Measurements from ENCODE around the gene RRM2.

Gene RRM2

DNA sequence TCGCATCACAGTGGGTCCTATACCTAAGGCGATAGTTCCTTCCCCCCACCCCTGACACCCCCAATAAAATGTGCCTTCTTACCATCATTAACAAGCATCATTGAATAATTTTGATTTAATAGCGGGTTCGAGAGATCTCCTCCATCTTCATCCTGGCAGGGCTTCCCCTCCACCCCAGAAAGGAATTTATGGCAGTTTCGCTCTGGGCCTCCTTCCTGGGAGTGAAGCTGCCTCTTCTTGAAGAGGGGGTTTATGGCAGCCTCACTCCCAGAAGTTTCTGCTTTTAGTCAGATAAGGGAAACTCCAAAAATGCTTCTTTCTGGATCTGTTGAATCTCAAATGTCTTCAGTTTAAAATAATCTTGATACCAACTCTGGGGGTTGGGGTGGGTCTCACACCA is 45.7 kb downstream of the RRM2 start:
- TF ChIP-seq, protein P1, sequence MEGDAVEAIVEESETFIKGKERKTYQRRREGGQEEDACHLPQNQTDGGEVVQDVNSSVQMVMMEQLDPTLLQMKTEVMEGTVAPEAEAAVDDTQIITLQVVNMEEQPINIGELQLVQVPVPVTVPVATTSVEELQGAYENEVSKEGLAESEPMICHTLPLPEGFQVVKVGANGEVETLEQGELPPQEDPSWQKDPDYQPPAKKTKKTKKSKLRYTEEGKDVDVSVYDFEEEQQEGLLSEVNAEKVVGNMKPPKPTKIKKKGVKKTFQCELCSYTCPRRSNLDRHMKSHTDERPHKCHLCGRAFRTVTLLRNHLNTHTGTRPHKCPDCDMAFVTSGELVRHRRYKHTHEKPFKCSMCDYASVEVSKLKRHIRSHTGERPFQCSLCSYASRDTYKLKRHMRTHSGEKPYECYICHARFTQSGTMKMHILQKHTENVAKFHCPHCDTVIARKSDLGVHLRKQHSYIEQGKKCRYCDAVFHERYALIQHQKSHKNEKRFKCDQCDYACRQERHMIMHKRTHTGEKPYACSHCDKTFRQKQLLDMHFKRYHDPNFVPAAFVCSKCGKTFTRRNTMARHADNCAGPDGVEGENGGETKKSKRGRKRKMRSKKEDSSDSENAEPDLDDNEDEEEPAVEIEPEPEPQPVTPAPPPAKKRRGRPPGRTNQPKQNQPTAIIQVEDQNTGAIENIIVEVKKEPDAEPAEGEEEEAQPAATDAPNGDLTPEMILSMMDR (IDR thresholded peaks at IDR 0.05) = no peak
- Histone ChIP-seq H3K4me2 (ENCODE audit: low read length) (no peak overlapping the region), H3K27me3 (ENCODE audit: control insufficient read depth, insufficient read depth, low read length) (no peaks in the 10 kb centered on the region), H2AFZ (no peak overlapping the region), H3K4me1 (no peaks in the 10 kb centered on the region), H3K9ac (no peak overlapping the region), H3K9me3 (ENCODE audit: control insufficient read depth, low read length) (no peaks in the 10 kb centered on the region), H3K79me2 (no peaks in the 10 kb centered on the region), H3K36me3 (ENCODE audit: control insufficient read depth, insufficient read depth, low read length) (no peaks in the 10 kb centered on the region), H3K4me3 (ENCODE audit: low read depth, low read length) (no peak overlapping the region), H3K27ac (no peak overlapping the region)

DNA sequence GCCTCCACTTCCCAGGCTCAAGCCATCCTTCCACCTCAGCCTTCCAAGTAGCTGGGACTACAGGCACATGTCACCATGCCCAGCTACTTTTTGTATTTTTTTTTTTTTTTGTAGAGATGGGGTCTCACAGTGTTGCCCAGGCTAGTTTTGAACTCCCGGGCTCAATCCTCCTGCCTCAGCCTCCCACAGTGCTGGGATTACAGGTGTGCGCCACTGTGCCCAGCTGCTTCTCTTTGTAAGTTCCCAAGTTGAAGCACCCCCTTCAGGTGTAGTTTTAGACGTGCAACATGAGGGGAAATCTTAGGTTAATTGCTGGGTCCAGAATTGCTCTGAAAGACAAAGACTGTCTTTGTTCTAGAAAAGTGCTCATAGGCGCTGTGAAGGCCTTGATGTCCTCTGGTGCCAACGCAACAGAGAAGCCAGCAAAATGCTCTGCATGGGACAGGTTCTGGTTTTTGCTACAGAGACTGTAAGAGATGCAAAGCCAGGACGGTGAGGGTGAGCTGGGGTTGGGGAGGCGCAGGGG is 46.6 kb downstream of the RRM2 start:
- H3K4me1 ChIP-seq = no peaks in the 10 kb centered on the region
- no peak overlapping the region for H3K4me3 ChIP-seq (ENCODE audit: low read depth, low read length)
- H3K27me3 ChIP-seq (ENCODE audit: control insufficient read depth, insufficient read depth, low read length) = no peaks in the 10 kb centered on the region
- TF ChIP-seq, protein P1 (IDR thresholded peaks at IDR 0.05) = no peak
- H3K9ac ChIP-seq = no peak overlapping the region
- H3K79me2 ChIP-seq = no peaks in the 10 kb centered on the region
- H3K9me3 ChIP-seq (ENCODE audit: control insufficient read depth, low read length) = no peaks in the 10 kb centered on the region
- no peak overlapping the region for H3K27ac ChIP-seq
- H3K36me3 ChIP-seq (ENCODE audit: control insufficient read depth, insufficient read depth, low read length) = no peaks in the 10 kb centered on the region
- H3K4me2 ChIP-seq (ENCODE audit: low read length) = no peak overlapping the region
- H2AFZ ChIP-seq = no peak overlapping the region

DNA sequence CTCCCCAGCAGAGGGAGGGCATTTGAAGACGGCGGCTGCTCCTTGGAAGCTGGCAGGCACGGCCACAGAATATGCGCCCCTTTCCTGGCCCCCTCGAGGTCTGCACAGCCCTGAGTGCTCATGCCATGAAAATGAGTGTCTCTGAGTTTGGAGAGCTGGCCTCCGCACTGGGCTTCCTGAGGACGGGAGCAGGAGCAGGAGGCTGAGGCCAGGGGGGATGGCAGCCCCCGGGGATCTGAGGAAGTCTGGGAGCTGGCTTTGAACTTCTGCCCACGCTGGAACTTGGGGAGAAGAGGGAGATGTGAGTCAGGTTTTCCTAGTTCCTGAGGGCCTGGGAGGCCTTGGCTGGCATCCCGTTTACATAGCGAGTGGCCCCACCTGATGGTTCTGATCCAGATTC is 47.0 kb downstream of the RRM2 start:
- Histone ChIP-seq H3K27me3 (ENCODE audit: control insufficient read depth, insufficient read depth, low read length) (no peaks in the 10 kb centered on the region), H3K4me3 (ENCODE audit: low read depth, low read length) (no peak overlapping the region), H3K4me1 (no peaks in the 10 kb centered on the region), H3K36me3 (ENCODE audit: control insufficient read depth, insufficient read depth, low read length) (no peaks in the 10 kb centered on the region), H3K9ac (no peak overlapping the region), H2AFZ (no peak overlapping the region), H3K79me2 (no peaks in the 10 kb centered on the region), H3K9me3 (ENCODE audit: control insufficient read depth, low read length) (no peaks in the 10 kb centered on the region), H3K27ac (no peak overlapping the region), H3K4me2 (ENCODE audit: low read length) (no peak overlapping the region)
- TF ChIP-seq, protein P1 (IDR thresholded peaks at IDR 0.05) = no peak

DNA sequence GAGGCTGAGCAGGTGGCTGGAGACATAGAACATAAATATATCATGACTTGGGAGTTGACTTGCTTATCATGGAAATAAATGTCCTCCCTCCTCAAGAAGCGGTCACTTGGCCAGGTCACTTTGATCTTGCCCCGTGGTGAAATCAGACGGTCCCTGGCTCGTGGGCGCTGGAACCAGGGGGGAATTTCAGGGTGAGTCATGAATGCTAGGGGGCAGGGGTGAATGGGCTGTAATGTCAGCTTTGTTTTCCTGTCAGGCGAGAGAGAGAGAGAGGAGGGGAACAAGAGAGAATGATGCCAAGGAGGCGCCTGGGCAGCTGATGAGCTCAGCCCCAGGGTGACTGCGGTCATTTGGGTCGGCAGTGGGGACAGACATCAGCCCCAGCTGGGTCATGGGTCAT is 47.7 kb downstream of the RRM2 start:
- no peaks in the 10 kb centered on the region for H3K79me2 ChIP-seq
- H3K4me1 ChIP-seq = no peaks in the 10 kb centered on the region
- H3K4me3 ChIP-seq (ENCODE audit: low read depth, low read length) = no peak overlapping the region
- TF ChIP-seq, protein P1 (IDR thresholded peaks at IDR 0.05) = no peak
- no peaks in the 10 kb centered on the region for H3K9me3 ChIP-seq (ENCODE audit: control insufficient read depth, low read length)
- H3K9ac ChIP-seq = no peak overlapping the region
- H3K27ac ChIP-seq = no peak overlapping the region
- H3K36me3 ChIP-seq (ENCODE audit: control insufficient read depth, insufficient read depth, low read length) = no peaks in the 10 kb centered on the region
- no peaks in the 10 kb centered on the region for H3K27me3 ChIP-seq (ENCODE audit: control insufficient read depth, insufficient read depth, low read length)
- H3K4me2 ChIP-seq (ENCODE audit: low read length) = no peak overlapping the region
- no peak overlapping the region for H2AFZ ChIP-seq

DNA sequence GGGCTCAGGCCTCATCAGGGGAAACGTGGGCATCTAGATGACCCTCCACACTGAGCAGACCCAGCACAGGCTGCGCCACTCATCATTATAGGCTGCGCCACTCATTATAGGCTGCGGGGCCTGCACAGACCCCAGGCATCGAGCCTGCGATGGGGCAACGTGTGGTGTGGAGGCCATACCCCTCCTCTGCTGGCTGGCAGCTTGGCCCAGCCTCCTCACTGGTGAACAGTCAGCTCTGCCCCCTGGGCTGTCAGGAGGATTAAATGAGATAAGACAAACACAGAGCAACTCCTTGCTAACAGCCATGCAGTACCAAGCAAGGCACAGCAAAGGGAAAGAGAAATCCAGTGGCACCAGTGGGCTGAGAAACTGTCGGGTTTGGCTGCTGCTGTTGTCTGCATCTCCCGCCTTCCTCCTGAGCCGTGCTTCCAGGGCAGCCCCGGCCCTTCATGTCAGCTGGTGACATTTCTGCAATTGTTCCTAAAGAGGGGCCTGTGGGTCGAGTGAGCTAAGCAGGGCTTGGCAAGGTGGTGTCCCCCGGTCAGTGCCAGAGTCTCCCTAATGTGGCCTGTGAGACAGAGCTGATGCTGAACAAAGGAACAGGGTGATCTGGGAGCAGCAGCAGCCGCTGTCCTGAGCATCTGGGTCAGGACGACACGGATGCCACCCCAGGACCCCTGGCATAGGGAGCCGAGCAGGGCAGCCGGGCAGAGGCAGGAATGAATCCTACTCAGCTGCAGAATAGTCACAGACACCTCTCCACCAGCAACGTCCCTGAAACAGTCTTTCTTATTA is 48.7 kb downstream of the RRM2 start:
- H3K27ac ChIP-seq = no peak overlapping the region
- H3K4me1 ChIP-seq = no peaks in the 10 kb centered on the region
- no peaks in the 10 kb centered on the region for H3K36me3 ChIP-seq (ENCODE audit: control insufficient read depth, insufficient read depth, low read length)
- H3K4me2 ChIP-seq (ENCODE audit: low read length) = no peak overlapping the region
- H2AFZ ChIP-seq = no peak overlapping the region
- H3K9me3 ChIP-seq (ENCODE audit: control insufficient read depth, low read length) = no peaks in the 10 kb centered on the region
- H3K27me3 ChIP-seq (ENCODE audit: control insufficient read depth, insufficient read depth, low read length) = no peaks in the 10 kb centered on the region
- no peak overlapping the region for H3K4me3 ChIP-seq (ENCODE audit: low read depth, low read length)
- no peak overlapping the region for H3K9ac ChIP-seq
- H3K79me2 ChIP-seq = no peaks in the 10 kb centered on the region
- TF ChIP-seq, protein P1 (IDR thresholded peaks at IDR 0.05) = no peak

Data from parathyroid adenoma (tissue), 2 donors.